HG03571 (cell line): Measurements from ENCODE around the gene RAPSN.
A peak's percentile ranks its signal among the peaks of the same experiment; 100 is the strongest.

ENCODE experiments used
- ATAC-seq: cut with Tn5 transposase; IDR thresholded peaks from one replicate; pipeline ENCODE4 v1.9.1; 2021; ENCODE audit not compliant: unreplicated experiment

The RAPSN gene

DNA sequence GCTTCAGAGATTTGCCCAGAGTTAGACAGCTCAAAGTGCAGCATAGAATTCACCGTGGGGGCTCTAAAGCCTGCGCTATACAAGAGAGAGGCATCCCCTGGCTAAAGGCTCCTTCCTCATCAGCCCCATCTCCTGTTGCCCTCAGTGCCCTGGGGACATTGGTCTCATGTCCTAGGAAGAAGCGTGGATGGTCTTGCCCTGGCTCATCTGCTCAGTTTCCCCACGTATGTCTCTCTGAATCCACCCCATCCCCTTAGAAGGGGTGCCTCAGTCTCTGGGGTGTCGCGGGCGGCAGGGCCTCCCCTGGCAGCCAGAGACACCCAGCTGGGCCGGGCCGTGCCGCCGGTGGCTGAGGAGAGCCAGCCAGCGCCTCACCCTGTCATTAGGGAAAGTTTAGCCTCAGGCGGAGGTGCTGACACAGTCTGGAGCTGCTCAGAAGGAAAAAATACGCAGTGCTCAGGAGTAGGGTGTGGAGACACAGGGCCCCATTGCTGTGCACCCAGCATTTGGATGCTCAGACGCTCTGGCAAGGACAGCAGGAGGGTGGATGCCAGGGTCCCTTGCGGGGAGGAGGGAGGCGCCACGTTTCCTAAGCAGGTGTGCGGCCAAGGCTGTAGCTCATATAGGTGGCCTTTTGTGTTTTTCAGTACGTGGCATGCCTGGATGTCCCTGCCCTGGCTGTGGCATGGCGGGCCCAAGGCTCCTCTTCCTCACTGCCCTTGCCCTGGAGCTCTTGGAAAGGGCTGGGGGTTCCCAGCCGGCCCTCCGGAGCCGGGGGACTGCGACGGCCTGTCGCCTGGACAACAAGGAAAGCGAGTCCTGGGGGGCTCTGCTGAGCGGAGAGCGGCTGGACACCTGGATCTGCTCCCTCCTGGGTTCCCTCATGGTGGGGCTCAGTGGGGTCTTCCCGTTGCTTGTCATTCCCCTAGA lies 39.2 kb downstream of the RAPSN start:
- ATAC-seq, result no peak

DNA sequence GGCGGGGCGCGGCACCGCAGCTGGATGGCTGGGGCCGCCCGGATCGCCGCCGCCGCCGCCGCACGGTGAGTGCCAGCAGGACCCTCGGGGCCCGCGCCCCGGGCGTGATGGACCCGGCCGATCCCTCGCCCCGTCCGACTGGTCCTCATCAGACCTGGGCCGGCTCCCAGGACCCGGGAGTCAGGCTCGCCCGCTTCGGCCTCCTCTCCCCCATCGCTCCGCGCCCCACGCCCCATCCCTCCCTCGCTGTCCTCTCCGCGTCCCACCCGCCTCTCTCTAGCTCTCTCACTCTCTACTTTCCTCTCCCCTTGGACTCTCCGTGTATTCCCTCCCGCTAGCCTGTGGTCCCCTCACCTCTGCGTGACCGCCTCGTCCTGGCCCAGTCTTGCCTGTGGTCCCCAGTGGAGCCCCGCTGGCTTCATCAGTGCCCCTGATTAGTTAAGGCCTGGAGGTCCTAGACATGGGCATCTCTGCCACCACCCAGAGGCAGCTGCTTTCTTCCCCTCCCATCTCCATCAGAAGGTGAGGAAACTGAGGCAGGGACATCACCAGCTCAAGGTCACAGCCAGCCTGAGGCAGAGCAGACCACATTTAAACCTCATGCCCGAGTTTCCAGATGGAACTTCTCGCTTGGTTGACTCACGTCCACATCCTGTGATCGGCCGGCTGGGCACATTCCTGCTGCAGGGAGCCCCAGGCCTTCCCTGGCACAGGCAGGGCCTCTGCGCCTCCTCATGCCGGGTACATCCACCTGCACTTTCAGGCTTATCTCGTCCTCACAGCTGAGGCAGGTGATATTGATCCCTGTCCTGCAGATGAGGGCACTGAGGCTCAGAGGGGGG lies 40.1 kb downstream of the RAPSN start:
- ATAC-seq, result peak; percentile 4

DNA sequence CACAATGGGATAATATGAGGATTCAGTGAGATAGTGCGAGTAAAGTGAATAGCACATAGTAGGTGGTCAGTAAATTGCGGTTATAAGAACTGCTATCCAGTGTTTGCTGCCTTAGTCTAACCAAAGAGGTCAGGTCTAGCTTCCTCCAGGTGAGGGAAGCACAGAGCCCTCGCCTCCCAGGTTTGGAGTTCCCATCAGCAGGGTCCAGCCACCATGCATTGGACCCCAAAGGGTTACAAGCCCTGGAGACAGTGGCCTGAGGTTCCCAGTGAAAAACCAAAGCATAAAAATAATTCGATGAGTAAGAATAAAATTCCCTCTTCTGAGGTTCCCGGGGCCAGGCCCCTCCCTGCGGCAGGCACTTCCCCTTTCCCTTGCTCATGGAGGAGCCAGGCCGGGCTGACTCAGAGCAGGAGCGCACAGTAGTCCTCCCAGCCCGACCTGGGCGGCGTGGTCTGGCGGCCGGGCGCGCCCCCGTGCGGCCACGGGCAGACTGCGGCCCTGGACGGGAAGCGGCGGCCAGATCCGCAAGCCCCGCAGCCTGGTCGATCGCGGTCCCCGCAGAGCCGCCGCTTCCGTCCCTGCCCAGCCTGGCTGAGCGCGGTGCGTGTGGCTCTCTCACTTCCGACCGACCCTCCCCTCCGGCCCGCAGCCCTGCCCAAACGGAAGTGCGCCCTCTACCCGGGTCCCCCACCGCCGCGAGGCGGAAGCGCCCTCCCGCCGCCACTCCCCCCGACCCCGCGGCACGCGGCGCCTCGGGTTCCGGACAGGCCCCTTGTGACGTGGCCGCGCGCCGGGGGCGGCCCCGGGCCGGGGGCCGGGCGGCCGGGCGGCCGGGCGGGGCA lies 41.0 kb downstream of the RAPSN start, which contains the start of gene SLC39A13:
SLC39A13 (plus strand) TSS at position 845 of the 845 bp plus-strand sequence. CDS start 1,505 bp downstream, outside the sequence.
- peak; percentile 83 for ATAC-seq

DNA sequence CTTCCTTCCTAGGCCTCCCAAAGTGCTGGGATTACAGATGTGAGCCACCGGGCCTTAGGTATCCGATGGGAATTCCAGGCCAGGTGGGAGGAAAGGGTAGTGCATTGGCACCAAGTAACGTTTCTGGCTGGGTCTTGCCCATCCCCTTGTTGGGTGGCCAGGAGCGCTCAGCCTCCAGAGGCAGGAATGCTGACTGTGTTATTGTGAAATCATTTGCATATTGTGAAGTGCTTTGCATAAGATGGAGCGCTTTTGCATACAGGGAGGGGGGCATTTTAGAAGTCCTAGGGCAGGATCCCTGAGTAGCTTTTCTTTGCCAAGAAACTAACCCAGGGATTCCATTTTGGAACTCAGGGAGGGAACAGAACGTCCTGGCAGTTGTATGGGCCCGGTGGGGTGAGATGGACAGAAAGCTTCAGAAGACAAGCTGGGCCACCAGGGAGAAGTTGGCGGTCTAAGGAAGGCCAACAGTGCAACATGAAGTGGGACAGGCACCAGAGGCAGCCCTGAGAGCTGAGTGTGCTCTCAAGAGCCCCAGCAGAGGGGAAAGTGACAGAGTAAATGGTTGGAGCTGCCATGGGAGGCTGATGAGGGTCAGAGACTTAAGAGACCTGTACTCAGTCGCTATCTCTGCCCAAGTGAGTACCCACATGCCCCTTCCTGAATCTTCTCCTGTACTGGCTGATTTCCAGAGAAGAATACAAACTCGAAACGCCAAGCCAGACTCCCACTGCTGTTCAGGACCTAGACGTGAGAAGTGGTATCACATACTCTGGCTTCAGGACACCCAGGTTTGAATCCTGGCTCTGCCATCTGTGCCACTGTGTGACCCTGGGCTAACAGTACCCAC lies 41.8 kb downstream of the RAPSN start:
- no peak for ATAC-seq

DNA sequence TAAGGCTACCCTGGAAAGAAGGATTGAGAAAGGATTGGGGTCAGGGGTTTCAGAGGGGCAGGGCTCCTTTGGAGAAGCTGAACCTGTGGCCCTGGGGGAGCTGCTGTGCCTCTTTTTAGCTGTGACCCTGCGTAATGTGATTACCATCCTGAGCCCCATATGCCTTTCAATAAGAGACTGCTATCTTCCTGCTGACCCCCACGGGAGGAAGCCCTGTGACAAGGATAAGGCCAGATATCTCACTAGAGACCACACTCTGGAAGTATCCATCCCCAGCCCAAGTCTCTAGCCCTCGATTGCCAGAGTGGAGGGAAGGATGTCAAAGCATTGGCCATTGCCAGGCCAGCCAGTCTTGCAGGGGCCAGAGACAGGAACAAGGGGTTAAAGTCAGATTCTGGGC lies 45.4 kb downstream of the RAPSN start:
- no peak for ATAC-seq

DNA sequence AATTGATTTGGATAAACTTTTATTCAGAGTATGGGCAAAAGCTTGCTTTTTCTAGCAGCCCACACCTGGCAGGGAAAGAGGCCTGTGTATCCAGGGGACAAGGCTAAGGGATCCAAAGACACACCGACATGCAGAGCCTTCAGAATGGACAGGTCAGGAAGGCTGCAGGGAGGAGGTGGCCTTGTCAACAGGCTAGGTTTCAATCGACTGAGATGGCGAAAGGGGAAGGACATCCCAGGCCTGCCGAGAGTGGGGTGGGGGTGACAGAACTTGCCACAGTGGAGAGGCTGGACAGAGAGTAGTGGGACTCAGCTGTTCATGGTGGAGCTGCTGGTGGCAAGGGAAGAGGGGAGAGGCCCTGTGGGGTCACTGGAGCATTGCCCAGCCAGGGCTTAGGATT lies 45.8 kb downstream of the RAPSN start:
- no peak for ATAC-seq

DNA sequence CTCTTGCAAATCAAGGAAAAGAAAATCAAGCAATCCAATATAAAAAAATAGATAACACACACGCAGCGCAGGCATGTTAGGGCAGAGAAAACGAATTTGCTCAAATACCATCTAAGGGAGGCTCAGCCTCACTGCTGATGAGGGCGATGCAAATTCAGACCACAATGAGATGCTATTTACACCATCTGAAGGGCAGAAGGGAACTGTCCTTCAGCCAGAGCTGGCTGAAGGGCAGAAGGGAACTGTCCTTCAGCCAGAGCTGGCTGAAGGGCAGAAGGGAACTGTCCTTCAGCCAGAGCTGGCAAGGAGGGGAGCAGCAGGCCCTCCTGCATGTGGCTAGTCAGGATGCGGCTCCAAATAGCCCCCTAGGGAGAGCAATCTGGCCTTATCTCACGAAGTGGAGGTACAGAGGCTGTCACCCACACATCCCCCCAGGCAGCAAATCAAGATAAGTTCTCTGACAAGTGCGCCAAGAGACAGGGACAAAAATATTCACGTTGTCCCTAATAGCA lies 48.1 kb downstream of the RAPSN start:
- ATAC-seq, result peak; percentile 49

DNA sequence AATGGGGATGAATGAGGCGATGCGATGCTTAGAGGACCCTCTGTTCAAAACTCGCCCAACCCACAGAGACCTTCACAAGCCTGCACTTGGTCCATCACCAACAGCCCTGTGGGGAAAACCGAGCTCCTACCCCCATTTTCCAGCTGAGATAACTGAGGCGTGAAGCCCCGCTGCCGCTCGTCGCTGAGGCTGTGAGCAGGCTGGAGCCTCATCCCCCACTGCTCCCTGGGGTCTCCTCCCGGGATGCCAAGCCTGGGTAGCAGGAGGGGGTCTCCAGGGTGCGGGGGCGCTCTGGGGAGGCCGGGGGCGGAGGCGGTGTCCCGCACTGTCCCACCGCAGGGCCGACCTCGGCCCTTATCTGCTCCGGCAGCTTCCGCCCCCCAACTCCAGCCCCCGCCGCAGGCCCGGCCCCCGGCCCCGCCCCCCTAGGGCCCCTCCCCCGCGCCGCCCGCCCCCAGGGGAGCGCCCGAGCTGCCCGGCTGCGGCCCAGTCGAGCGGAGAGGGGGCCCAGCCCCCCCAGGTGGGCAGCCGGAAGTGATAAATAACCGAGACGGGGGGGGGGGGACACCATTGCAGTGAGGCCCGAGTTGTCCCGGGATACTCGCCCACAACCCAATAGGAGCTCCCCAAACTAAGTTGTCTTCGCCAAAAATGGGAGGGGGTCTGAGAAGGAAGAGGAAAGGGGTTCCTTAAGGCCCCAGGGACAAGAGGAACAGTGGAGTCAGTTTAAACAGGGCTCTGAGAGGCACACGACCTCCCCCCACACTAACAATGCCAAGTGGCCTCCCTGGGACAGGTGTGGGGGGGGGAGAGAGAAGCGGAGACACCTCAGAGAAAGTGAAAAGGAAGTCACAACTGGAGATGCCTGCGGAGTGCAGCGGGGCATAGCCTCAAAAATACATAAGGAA lies 48.8 kb downstream of the RAPSN start:
- peak; percentile 43 for ATAC-seq

DNA sequence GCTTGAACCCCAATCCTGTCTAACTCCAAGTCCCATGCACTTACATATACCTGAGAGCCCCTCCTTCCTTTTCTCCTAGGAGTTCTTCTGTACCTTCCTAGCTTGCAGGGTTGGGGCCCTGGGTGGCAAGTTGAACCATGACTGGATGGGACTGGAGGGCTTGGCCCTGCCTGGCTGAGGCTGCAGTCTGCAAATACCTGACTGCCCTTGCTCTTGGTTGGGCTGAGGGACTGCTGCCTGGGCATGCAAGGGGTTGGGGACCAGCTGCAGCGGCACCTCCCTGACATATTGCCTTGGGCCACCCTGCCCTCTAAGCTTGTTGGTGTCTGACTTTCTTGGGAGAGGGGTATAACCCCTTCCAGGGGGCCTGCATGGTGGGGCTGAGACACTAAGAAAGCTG lies 50.4 kb downstream of the RAPSN start:
- no peak for ATAC-seq

DNA sequence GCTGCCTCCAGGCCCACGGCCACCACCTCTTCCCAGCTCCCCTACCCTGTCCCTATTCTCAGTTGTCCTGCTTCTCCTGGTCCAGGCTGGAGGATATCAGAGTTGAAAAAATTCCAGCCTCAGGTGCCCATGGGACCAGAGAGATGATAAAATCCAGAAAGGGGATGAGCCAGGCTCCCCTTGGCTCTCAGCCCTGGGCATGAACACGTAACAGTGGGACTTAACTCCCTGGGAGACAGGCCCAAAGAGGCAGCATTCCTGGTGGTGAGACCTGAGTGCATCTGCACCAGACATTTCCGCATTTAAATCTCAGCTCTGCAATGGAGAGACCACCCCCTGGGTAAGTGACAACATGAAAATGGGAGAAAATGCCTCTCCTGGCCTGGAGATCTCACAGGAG lies 50.9 kb downstream of the RAPSN start:
- ATAC-seq, result no peak

DNA sequence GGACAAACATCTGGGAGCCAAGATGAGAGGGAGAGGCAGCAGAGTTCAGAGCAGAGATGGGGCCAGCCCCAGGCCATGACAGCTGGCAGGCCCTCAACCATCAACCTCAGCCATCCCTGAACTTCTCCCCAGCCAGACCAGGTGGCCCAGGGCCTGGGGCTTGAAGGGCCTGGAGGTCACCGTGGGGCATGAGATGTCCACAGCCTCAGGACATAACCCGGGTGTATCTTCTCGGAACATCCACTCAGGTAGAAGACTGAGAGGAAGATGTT lies 53.0 kb downstream of the RAPSN start:
- no peak for ATAC-seq

DNA sequence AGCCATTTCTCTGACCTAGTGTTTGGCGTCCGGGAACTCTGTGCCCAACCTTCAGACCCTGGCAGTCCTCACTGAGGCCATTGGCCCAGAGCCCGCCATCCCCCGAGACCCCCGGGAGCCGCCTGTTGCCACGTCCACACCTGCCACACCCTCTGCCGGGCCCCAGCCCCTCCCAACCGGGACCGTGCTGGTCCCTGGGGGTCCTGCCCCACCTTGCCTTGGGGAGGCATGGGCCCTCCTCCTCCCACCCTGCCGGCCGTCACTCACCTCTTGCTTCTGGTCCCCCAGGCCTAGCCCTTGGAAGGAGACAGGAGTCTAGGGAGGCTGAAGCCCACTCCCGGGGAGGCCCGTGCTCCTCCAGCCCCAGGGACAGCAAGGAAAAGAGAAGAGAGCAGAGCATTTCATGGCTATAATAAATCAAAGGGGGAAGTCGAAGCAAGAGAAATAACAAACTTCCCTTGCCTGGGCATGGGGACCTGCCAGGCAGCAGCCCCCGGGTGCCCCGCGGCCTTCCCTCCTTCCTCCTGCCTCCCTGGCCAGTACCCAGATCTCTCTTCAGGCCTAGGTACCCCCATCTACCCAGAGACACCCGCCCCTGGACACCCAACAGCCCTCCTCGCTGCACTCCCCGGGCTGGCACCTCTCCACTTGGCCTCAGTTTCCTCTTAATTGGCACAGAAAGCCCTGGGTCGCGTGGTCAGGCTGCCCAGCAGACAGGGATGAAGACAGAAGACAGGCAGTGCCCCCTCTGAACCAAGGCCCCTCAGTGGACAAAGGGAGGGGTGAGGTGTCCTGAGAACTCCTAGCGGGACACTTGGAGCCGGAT lies 53.5 kb downstream of the RAPSN start:
- no peak for ATAC-seq

DNA sequence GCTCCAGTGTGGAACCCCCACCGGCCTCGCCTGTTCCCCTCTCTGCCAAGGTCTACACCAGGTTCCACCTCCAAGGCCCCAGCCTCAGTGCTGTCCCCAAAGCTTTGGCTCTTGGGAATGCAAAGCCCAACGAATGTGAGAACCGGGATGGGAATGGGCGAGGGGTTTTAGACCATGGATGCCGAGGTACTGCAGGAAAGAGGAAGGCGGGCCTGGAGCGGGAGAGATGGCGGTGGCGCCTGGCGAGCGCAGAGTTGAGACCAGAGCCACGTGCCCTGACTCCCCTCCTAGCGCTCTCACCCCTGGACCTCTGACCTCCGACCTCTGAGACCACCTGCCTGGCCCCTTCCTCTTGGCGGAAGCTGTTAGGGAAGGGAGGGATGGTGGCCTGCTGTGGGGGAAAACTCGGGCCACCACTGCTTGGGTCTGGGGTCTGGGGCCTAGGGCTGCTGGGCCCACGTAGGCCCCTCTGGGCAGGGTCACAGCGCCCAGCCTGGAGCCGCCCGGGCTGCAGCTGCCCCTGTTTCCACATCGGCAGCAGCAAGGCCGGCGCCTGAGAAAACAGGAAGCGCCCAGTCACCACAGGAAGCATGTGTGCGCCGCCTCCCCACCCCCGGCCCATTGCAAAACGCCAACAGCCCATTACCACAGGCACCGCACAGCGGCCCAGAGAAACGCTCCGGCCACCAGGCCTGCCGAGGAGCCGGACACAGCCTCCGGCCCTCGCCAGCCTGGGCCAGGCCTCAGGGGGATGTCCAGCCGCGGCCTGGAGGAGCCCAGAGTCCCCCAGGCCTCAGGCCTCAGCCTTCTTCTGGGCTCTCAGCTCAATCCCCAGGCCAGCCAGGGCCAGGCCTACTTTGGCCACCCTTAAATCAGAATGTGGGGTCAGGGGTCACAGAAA lies 54.4 kb downstream of the RAPSN start:
- no peak for ATAC-seq

DNA sequence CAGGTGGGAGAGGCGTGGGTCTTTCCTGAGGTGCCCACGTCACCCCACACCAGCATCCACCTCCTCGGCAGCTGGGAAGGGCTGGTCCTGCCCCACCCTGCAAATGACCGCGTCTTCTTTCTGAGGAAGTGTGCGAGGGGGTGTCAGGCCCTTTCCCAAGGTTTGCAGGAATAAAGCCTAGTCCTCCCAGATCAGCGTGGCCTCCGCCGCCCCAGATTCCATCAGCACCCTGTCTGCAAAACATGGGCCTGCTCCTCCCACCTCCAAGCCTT lies 55.0 kb downstream of the RAPSN start:
- no peak for ATAC-seq

DNA sequence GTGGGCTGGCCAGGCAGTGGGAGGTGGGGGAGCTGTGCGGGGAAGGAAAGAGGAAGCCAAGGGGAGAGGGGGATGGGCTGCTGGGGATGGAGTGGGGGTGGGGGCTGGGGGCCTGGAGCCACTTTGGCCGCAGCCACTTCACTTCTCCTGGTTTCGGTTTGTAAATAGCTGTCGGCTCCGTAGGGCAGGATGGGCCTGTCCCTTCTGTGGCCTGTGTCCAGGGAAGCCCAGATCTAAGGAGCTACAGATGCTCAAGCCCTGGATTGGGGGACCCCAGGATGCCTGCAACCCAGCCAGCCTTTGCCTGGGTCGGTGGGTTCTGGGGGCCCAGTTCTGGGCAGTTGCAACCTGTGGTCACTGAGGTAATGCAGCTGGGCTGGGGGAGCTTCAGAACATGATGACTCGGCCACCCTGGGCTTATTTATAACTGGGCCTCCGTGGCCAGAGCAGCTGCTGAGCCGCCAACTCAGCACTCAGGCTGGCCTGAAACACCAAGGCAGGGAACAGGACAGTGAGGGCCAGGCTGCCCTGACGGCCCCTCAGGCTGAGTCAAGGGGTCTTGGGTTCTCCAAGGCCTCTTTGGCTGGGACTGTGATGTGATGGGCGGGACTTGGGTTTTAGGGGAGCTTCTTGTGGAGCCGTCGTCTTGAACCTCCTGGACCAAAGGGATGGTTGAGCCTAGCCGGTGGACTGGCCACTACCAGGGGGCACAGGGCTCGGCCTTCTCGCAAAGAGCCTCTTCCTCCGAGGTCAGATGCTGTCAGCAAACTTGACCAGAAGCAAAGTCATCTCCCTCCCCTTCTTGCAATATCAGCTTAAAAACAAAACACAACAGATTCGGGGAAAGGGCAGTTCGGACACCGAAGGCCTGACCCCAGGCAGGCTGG lies 55.5 kb downstream of the RAPSN start:
- ATAC-seq, result no peak

DNA sequence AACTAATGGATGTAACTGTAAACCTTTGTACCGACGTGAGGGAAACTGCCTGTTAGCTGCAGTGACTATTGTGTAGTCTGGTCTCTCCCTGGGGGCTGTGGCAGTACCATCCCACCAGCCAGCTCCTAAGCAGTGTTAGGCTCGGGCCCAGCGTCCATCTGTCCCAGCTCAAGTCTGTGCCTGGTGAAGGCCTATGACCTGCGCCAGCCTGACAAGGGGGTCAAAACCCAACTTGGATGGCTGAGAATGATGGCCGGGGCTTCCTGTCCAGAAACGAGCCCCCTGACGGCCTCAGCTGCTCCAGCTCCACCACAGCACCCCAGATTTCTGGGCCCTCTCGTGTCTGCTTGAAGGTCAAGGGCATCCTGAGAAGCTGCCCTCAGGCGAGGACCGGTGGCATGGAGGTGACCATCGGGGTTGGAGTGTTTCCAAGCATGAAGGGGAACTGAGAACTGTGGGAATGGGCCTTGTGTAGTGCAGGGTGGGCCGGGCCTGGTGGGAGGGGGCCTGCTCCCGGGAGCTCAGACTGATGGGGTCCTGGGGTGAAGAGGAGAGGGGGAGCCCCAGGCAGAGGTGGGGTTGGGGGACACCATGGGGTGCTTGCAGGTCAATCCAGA lies 56.3 kb downstream of the RAPSN start:
- ATAC-seq, result no peak
